ENCODE data around the gene LRRTM4.

DNA sequence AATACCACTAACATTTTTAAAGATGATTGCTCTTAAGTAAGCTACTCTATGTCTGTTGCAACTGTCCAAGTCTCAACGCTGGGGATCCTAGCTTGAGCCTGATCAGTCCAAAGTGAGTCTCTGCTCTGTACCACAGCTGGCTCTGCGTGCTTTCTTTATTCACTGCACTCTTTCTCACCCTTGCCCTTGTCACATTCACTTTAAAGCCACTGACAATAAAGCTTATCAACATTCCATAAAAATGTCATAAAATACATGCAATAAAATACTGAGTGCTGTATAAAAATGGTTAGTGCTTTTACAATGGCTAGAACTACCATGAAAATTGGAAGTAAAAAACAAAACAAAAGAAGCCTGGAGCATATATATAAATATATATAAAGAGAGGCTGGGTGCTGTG lies 45.5 kb upstream of the LRRTM4 start:
- TF ChIP-seq ELF4 (CRISPR knock-in tag; IDR thresholded peaks at IDR 0.05; ENCODE audit: low read depth) (no peak), ZNF232 (CRISPR knock-in tag; IDR thresholded peaks at IDR 0.05) (no peak), MXD4 (CRISPR knock-in tag; IDR thresholded peaks at IDR 0.05; ENCODE audit: borderline replicate concordance) (no peak), SMAD3 (CRISPR knock-in tag; IDR thresholded peaks at IDR 0.05; ENCODE audit: borderline replicate concordance) (no peak), NFYB (CRISPR knock-in tag; conservative IDR thresholded peaks at IDR 0.05; ENCODE audit: low read depth) (no peak), FOXK1 (CRISPR knock-in tag; IDR thresholded peaks at IDR 0.05) (no peak), TCF7 (CRISPR knock-in tag; IDR thresholded peaks at IDR 0.05; ENCODE audit: low read depth) (no peak), NR3C1 (CRISPR knock-in tag; conservative IDR thresholded peaks at IDR 0.05; ENCODE audit: low read depth) (no peak)
- TF ChIP-seq, protein P1, sequence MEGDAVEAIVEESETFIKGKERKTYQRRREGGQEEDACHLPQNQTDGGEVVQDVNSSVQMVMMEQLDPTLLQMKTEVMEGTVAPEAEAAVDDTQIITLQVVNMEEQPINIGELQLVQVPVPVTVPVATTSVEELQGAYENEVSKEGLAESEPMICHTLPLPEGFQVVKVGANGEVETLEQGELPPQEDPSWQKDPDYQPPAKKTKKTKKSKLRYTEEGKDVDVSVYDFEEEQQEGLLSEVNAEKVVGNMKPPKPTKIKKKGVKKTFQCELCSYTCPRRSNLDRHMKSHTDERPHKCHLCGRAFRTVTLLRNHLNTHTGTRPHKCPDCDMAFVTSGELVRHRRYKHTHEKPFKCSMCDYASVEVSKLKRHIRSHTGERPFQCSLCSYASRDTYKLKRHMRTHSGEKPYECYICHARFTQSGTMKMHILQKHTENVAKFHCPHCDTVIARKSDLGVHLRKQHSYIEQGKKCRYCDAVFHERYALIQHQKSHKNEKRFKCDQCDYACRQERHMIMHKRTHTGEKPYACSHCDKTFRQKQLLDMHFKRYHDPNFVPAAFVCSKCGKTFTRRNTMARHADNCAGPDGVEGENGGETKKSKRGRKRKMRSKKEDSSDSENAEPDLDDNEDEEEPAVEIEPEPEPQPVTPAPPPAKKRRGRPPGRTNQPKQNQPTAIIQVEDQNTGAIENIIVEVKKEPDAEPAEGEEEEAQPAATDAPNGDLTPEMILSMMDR (IDR thresholded peaks at IDR 0.05), result no peak
- TF ChIP-seq, protein P2, sequence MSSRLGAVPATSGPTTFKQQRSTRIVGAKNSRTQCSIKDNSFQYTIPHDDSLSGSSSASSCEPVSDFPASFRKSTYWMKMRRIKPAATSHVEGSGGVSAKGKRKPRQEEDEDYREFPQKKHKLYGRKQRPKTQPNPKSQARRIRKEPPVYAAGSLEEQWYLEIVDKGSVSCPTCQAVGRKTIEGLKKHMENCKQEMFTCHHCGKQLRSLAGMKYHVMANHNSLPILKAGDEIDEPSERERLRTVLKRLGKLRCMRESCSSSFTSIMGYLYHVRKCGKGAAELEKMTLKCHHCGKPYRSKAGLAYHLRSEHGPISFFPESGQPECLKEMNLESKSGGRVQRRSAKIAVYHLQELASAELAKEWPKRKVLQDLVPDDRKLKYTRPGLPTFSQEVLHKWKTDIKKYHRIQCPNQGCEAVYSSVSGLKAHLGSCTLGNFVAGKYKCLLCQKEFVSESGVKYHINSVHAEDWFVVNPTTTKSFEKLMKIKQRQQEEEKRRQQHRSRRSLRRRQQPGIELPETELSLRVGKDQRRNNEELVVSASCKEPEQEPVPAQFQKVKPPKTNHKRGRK (CRISPR knock-in tag; IDR thresholded peaks at IDR 0.05; ENCODE audit: borderline replicate concordance), result no peak
- TF ChIP-seq, protein P3, sequence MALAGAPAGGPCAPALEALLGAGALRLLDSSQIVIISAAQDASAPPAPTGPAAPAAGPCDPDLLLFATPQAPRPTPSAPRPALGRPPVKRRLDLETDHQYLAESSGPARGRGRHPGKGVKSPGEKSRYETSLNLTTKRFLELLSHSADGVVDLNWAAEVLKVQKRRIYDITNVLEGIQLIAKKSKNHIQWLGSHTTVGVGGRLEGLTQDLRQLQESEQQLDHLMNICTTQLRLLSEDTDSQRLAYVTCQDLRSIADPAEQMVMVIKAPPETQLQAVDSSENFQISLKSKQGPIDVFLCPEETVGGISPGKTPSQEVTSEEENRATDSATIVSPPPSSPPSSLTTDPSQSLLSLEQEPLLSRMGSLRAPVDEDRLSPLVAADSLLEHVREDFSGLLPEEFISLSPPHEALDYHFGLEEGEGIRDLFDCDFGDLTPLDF (CRISPR knock-in tag; IDR thresholded peaks at IDR 0.05), result no peak
- TF ChIP-seq, protein P4, sequence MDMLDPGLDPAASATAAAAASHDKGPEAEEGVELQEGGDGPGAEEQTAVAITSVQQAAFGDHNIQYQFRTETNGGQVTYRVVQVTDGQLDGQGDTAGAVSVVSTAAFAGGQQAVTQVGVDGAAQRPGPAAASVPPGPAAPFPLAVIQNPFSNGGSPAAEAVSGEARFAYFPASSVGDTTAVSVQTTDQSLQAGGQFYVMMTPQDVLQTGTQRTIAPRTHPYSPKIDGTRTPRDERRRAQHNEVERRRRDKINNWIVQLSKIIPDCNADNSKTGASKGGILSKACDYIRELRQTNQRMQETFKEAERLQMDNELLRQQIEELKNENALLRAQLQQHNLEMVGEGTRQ (CRISPR knock-in tag; IDR thresholded peaks at IDR 0.05), result no peak
- TF ChIP-seq, protein P5, sequence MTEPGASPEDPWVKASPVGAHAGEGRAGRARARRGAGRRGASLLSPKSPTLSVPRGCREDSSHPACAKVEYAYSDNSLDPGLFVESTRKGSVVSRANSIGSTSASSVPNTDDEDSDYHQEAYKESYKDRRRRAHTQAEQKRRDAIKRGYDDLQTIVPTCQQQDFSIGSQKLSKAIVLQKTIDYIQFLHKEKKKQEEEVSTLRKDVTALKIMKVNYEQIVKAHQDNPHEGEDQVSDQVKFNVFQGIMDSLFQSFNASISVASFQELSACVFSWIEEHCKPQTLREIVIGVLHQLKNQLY (CRISPR knock-in tag; IDR thresholded peaks at IDR 0.05), result no peak

All from WTC11 (cell line).